Fibroblast of lung (primary cell): Measurements from ENCODE around the gene UBN2.

ENCODE experiments used
- EZH2 ChIP-seq: IDR thresholded peaks from 2 replicates; pipeline ENCODE4 v1.5.1; 2012; ENCODE audit warnings: low read length, control low read depth, mild to moderate bottlenecking; ENCODE audit errors: missing control alignments
- TF ChIP-seq, protein P1 (sequence below), 2 donors: IDR thresholded peaks in 1 of 2; conservative IDR thresholded peaks in 1 of 2; 1 replicate in 1 of 2; 2 replicates in 1 of 2; pipeline ENCODE4 v1.5.1; 2011 to 2012; ENCODE audit warnings: low read length in 2 of 2, control low read depth in 1 of 2, inconsistent platforms in 1 of 2, low read depth in 1 of 2, mild to moderate bottlenecking in 1 of 2

DNA sequence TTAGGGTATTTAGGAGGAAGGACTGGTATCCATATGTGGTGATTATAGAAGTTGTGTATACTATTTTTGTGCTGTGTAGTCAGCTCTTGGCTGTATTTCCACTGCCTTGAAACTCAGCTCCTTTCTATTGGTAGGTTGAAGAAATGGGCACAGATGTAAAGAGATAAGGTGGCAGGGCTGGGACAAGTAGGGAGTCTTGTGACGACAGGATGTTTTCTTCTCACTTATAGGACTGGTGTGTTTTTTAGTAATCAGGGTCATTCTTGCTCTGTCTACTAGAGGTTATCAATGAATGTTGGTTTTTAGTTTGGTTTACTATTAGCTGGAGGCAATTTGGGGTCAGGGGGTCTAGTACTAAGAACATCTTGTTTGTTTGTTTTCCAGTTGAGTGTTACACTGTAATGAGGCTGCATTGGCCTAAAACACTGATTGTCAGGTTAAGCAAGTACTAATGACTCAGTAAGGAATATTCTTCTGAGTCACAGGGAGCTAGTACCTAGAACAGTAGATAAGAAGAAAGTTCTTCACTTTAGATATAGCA lies 11.8 kb downstream of the UBN2 start:
- no peak for TF ChIP-seq EZH2
- TF ChIP-seq, protein P1, sequence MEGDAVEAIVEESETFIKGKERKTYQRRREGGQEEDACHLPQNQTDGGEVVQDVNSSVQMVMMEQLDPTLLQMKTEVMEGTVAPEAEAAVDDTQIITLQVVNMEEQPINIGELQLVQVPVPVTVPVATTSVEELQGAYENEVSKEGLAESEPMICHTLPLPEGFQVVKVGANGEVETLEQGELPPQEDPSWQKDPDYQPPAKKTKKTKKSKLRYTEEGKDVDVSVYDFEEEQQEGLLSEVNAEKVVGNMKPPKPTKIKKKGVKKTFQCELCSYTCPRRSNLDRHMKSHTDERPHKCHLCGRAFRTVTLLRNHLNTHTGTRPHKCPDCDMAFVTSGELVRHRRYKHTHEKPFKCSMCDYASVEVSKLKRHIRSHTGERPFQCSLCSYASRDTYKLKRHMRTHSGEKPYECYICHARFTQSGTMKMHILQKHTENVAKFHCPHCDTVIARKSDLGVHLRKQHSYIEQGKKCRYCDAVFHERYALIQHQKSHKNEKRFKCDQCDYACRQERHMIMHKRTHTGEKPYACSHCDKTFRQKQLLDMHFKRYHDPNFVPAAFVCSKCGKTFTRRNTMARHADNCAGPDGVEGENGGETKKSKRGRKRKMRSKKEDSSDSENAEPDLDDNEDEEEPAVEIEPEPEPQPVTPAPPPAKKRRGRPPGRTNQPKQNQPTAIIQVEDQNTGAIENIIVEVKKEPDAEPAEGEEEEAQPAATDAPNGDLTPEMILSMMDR (conservative IDR thresholded peaks at IDR 0.05 in 1 of 2, IDR thresholded peaks at IDR 0.05 in 1 of 2; ENCODE audit: low read depth in 1 of 2, low read length in 2 of 2): no peak
